ENCODE measurements around the gene ZNF208. TPM values are rescaled to one million over a fixed set of nuclear protein-coding genes. Genes with fewer than 3 reads are reported as not detected.

ZNF208 gene
- total RNA-seq, 1 donor from 2014 or later = not detected

- Mint-ChIP-seq H3K27me3 (no peaks in the 10 kb centered on the region), H3K36me3 (ENCODE audit: insufficient read depth) (peaks cover 1% of the 10 kb centered on the region), H3K9me3 (ENCODE audit: low read depth) (peaks cover 73% of the 10 kb centered on the region), H3K4me1 (ENCODE audit: low read depth) (no peaks in the 10 kb centered on the region), H3K4me3 (ENCODE audit: low read depth) (no peak overlapping the region), H3K27ac (no peak overlapping the region)
- no peak for DNase-seq (ENCODE audit: low spot score, unreplicated experiment)
- TF ChIP-seq CTCF (IDR thresholded peaks at IDR 0.05; ENCODE audit: unreplicated experiment) = no peak
These were observed 89.0 kb downstream of the ZNF208 start for GRCh38 chr19:21921691-21922180.

- H3K36me3 Mint-ChIP-seq (ENCODE audit: insufficient read depth) = peaks cover 1% of the 10 kb centered on the region
- H3K4me3 Mint-ChIP-seq (ENCODE audit: low read depth) = no peak overlapping the region
- no peak overlapping the region for H3K27ac Mint-ChIP-seq
- no peak for DNase-seq (ENCODE audit: low spot score, unreplicated experiment)
- H3K4me1 Mint-ChIP-seq (ENCODE audit: low read depth) = no peaks in the 10 kb centered on the region
- no peak for TF ChIP-seq CTCF (IDR thresholded peaks at IDR 0.05; ENCODE audit: unreplicated experiment)
- no peaks in the 10 kb centered on the region for H3K27me3 Mint-ChIP-seq
- peaks cover 73% of the 10 kb centered on the region for H3K9me3 Mint-ChIP-seq (ENCODE audit: low read depth)
These were observed 95.3 kb downstream of the ZNF208 start for GRCh38 chr19:21915411-21915810.

GRCh38 chr19:21912654-21913053, 98.1 kb downstream of the ZNF208 start:
- H3K9me3 Mint-ChIP-seq (ENCODE audit: low read depth) = peaks cover 74% of the 10 kb centered on the region

GRCh38 chr19:21910318-21910717, 100.4 kb downstream of the ZNF208 start:
- H3K9me3 Mint-ChIP-seq (ENCODE audit: low read depth) = peaks cover 73% of the 10 kb centered on the region
- DNase-seq (ENCODE audit: low spot score, unreplicated experiment) = no peak
- H3K27me3 Mint-ChIP-seq = no peaks in the 10 kb centered on the region
- H3K27ac Mint-ChIP-seq = no peak overlapping the region
- H3K4me3 Mint-ChIP-seq (ENCODE audit: low read depth) = no peak overlapping the region
- TF ChIP-seq CTCF (IDR thresholded peaks at IDR 0.05; ENCODE audit: unreplicated experiment) = no peak
- no peaks in the 10 kb centered on the region for H3K4me1 Mint-ChIP-seq (ENCODE audit: low read depth)
- no peaks in the 10 kb centered on the region for H3K36me3 Mint-ChIP-seq (ENCODE audit: insufficient read depth)

More at GRCh38 chr19:21912654-21913053, 98.1 kb downstream of the ZNF208 start:
- no peak for DNase-seq (ENCODE audit: low spot score, unreplicated experiment)
- H3K36me3 Mint-ChIP-seq (ENCODE audit: insufficient read depth) = no peaks in the 10 kb centered on the region
- H3K4me3 Mint-ChIP-seq (ENCODE audit: low read depth) = no peak overlapping the region
- no peaks in the 10 kb centered on the region for H3K4me1 Mint-ChIP-seq (ENCODE audit: low read depth)
- no peaks in the 10 kb centered on the region for H3K27me3 Mint-ChIP-seq
- H3K27ac Mint-ChIP-seq = no peak overlapping the region
- TF ChIP-seq CTCF (IDR thresholded peaks at IDR 0.05; ENCODE audit: unreplicated experiment) = no peak

GRCh38 chr19:21908066-21908465, 102.7 kb downstream of the ZNF208 start:
- Mint-ChIP-seq H3K27ac (no peak overlapping the region), H3K4me3 (ENCODE audit: low read depth) (no peak overlapping the region), H3K36me3 (ENCODE audit: insufficient read depth) (no peaks in the 10 kb centered on the region), H3K9me3 (ENCODE audit: low read depth) (peaks cover 76% of the 10 kb centered on the region), H3K4me1 (ENCODE audit: low read depth) (no peaks in the 10 kb centered on the region), H3K27me3 (no peaks in the 10 kb centered on the region)
- DNase-seq (ENCODE audit: low spot score, unreplicated experiment) = no peak
- no peak for TF ChIP-seq CTCF (IDR thresholded peaks at IDR 0.05; ENCODE audit: unreplicated experiment)

All from progenitor cell of endocrine pancreas (in vitro differentiated cells).